Kasumi-1 (cell line): Measurements from ENCODE around the gene USP46.
A peak's percentile ranks its signal among the peaks of the same experiment; 100 is the strongest.

Experiments
- DNase-seq, 2 experiments: peaks; one replicate each; lab custom pipeline; 2025; lab: John Stamatoyannopoulos, UW

USP46 gene, protein sequence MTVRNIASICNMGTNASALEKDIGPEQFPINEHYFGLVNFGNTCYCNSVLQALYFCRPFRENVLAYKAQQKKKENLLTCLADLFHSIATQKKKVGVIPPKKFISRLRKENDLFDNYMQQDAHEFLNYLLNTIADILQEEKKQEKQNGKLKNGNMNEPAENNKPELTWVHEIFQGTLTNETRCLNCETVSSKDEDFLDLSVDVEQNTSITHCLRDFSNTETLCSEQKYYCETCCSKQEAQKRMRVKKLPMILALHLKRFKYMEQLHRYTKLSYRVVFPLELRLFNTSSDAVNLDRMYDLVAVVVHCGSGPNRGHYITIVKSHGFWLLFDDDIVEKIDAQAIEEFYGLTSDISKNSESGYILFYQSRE

DNA sequence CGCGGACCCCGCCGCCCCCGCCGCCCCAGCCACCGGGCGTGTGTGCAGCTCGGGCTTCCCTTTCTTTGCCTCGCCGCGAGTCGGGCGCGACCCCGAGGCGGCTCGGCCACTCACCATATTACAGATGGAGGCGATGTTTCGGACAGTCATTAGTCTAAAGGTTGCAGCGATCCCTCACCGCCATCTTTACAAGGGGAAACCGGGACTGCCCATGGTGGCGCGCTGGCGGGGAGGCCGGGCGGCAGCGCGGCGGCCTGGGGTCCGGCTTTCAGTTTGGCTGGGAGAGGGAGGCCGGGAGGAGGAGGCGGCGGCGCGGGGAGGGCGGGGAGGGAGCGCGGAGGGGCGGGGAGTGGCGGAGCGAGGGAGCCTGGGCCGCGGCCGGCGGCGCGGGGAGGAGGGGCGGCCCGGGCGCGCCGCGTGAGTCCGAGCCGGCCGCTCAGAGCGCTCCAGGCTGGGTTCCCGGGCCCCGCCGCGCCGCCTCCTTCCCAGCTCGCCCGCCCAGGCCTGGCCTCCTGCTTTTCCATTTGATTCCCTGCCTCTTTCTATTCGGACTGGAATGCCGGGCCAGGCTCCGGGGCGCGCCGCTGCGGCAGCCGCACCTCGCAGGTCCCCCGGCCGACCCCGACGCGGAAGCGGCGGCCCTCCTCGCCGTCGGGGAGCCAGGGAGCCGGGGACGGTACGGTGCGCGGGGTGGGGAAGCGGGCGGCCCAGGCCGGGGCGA, at the start of gene USP46:
Gene USP46, minus strand, starts transcription at position 301 of the 721 bp plus-strand sequence. Its CDS starts 151 bp downstream, at position 150.
- peak; percentile 81 to 89 for DNase-seq

DNA sequence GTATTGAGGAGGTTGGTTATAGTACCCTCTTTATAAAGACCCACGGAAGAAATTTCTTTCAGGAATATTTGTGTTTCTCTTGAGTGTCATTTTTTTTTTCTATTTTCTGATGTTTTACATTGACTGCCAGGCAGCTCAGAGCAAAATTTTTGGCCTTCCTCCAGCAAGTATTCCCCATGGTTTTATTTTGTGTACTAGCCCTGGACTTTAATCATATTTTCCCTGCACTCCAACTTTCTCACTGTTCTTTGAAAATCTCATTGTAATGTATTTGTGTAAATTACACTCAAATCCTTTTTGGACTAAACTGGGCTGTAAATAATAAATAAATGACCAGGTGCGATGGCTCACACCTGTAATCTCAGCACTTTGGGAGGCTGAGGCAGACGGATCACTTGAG, 45.6 kb upstream of the USP46 start:
- no peak for DNase-seq

DNA sequence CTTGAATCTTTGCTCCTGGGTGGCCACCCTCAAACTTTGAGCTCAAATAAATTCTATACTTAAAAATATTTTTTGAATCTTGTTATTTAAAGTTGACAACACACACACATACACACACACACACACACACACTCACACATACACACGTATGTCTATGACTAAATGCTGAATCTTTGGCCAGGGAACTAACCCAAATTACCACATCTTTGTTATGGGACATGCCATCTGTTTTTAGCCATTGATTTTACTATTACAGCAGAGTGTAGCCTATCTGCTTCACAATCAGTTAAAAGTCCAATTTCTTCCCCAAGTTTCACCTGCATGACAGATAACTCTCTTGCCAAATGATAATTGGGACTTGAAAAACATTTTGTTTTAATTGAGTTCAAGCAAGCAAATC, 45.0 kb upstream of the USP46 start:
- no peak for DNase-seq

DNA sequence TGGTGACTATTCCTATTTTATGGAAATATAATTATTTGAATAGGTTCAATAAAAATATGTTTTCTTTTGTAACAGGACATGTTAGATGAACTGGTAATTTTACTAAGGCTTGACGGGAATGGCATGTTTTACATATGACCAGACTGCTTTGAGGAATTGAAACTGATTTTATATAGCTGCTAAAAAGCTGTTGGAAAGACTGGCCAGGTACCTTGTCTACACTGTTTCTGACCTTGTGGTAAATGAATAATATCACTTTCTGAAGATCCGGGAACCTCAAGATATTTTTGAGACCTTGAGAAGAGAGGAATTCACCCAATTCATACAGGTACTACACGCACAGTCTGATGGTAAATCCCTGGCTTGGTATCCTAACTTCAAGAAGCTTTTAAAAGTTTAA, 42.1 kb upstream of the USP46 start:
- no peak for DNase-seq

DNA sequence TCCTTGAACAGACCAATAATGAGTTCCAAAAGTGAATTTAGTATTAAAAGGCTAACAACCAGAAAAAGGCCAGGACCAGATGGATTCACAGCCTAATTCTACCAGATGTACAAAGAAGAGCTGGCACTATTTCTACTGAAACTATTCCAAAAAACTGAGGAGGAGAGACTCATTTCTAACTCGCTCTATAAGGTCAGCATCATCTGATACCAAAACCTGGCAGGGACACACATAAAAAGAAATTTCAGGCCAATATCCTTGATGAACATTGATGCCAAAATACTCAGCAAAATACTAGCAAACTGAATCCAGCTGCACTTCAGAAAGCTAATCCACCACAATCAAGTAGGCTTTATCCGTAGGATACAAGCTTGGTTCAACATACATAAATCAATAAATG, 35.8 kb upstream of the USP46 start:
- DNase-seq: no peak

DNA sequence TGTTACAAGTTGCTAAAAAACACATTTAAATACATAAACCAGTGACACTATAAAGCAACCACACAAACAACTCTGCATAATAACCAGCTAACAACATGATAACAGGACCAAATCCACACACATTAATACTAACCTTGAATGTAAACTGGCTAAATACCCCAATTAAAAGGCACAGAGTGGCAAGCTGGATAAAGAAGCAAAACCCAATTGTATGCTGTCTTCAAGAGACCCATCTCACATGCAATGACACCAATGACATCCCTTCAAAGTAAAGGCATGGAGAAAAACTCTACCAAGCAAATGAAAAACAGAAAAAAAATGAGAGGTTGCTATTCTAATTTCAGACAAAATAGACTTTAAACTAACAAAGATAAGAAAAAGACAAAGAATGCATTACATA, 34.4 kb upstream of the USP46 start:
- DNase-seq: no peak

DNA sequence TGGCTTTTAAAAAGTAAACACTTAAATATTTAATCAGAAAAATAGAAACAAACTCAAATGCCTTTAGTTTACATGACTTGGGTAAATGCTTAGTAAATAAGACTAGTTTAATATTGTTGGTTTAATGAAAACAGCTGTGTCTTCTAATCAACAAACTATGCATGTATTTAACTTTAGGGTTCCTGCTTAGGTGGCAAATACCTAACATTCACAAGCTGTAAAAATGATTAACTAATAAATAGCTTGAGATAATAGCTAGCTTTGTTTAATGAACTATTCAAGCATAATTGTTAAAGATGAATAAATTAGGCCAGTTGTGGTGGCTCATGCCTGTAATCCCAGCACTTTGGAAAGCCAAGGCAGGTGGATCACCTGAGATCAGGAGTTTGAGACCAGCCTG, 30.0 kb upstream of the USP46 start:
- no peak for DNase-seq

DNA sequence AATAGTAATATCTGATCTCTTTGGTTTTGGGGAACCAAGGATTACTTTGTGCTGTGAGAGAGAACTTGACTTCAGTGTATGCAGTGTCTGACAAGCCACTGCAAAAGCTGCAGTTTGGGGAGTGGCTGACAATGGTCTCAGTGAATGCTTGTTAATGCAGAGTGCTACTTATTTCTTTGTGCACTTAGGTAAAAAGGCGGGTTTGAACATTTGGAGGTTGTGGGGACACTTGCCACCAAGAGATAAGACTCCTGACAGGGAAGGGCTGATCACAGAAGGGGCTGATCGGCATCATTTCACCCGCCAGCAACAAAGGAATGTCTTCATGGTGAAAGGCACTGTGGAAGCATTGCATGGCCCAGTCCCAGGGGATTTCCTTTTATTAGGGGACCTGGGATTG, 28.6 kb upstream of the USP46 start:
- no peak for DNase-seq

DNA sequence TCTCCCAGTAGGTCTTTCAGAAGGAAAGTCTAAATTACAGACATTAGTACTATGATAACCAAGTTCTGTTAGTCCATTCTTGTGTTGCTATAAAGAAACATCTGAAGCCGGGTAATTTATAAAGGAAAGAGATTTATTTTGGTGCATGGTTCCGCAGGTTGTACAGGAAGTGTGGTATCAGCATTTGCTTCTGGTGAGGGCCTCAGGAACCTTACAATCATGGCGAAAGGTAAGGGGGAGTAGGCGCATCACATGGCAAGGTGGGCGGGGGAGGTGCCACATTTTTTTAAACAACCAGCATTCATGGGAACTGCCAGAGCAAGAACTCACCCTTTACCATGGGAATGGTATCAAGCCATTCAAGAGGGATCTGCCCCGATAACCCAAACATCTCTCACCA, 26.2 kb upstream of the USP46 start:
- no peak for DNase-seq

DNA sequence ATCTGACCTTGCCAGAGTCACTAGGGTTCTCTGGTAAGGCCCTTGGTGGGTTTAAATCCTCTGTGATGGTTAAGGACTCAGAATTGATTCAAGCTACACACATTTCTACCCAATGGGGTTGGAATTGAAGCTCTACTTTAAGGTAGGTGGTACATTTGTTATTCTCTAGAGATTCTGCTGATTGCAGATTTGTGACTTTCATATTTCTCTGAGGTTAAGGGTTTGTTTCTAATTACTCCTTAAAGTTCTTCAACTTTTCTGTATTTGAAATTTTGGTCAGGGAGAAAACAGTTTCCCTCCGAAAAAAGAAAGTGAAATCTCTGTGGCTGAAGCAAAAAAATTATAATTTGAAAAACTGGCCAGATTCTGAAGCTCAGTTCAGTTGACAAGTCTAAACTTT, 25.8 kb upstream of the USP46 start:
- no peak for DNase-seq

DNA sequence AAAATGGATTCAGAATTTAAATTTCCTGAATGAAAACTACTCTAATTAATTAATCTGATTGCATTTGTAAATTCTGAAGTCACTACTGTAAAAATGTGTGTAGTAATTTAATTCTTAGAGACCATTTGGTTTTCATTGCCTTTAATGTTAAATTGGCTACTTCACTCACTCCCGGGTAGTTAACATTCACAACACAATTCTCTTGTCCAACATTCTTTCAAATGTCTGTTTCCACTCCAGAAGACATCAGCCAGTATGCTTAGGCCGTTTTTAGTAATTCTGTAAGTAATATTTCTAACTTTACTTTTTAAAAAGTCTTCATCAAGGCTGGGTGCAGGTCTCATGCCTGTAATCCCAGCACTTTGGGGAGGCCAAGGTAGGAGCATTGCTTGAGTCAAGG, 21.3 kb upstream of the USP46 start:
- DNase-seq: no peak

DNA sequence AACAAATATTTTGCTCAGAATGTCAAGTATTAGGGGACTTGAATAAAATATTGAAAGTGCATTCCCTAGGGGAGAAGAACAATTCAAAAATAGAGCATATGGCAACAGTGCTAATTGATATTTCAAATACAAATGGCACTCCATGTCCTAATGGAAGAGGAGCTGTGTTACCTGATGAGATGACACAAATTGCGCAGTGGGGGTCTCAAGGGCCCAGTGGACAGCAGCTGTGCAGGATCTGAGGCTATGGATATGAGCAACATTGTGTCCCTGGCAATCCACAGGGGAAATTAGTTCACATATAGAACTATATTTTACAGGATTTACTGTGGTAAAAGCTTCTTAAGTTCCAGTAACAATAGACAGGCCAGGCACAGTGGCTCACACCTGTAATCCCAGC, 17.4 kb upstream of the USP46 start:
- no peak for DNase-seq

DNA sequence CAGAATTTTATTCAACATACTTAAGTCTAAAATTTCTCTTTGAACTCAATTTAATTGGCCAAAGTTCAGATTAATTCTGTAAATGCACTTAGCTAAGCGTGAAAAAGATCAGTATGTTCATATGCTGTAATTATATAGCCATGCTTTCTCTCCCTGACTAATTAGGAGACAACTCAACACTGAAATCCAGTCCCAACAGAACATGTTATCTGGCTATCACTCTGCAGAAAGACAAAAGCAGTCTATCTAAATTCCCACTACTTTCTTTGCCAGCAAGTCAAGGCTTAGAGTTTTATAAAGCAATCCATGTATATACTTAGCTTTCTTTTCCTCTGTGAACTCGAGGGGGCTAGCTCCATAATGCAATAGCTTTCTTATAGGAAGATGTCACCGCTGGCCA, 16.0 kb upstream of the USP46 start:
- no peak for DNase-seq

DNA sequence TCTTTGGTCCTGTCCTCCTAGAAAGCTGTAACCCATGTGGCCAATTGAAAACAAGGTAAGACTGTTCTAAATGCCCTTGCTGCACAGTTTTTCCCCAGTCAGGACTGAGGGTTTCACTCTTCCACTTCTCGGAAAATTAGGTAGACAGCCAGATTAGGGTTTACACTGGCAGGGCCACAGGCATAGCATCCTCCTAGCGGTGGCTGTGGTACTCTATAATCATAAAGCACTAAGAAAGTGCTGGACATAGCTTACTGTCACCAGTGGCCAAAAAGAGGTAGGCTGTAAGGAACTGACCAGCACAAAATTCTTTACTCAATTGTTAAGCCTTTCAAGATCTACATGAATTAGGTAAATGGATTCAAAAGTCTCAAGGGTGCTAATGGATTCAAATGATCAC, 11.6 kb upstream of the USP46 start:
- DNase-seq: no peak

DNA sequence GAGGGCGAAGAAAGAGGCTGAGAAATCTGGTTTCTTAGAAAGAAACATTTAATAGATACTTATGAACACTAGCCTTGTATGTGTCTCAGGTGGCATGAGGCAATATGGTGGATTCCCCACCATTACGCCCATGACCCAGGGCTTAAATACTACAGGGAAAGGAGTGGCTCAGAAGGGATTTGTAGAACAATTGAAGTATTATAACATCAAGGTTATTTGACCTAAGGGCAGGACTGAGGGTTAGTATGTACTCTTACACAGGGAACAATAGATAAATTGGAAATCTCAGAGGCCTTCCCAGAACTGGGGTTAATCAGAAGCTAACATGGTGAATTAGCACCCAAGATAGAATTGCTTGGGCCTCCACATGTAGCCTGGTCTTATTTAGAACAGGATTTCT, 11.0 kb upstream of the USP46 start:
- DNase-seq: no peak

DNA sequence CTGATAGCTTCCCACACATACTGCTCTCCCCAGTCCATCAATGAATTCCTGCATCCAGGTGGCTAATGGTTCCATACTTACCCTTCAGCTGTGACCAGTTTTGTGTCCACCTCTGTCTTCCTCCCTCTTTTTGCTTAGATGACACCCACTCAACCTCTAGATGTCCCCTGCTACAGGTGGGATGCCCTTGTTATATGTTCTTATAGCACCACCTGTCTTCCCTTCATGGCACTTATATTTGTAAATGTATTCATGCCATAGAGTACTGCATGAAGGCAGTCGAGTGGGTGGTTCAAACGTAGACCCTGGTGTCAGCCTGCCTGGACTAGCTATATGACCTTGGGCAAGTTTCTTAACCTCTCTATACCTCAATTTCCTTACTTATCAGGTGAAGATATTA, 6.5 kb upstream of the USP46 start:
- peak; percentile 53 to 81 for DNase-seq

DNA sequence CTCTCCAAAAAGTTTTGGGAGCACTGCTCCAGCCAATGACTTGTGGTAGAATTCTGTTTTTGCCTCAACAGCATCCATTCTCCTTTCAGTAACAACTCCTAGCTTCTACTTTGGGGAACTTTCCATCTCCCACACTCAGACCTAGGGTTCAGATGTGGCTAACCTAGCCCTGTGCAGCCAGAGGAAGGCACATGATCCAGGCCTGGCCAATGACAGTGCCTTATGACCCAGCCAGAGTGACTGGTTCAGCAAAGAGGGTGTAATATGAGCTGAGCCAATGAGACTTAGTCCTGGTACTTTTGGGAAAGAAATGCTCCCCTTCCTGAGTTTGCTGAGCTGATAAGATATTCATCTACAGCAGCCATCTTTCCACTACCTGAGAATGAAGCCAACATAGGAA, 5.4 kb upstream of the USP46 start:
- no peak for DNase-seq

DNA sequence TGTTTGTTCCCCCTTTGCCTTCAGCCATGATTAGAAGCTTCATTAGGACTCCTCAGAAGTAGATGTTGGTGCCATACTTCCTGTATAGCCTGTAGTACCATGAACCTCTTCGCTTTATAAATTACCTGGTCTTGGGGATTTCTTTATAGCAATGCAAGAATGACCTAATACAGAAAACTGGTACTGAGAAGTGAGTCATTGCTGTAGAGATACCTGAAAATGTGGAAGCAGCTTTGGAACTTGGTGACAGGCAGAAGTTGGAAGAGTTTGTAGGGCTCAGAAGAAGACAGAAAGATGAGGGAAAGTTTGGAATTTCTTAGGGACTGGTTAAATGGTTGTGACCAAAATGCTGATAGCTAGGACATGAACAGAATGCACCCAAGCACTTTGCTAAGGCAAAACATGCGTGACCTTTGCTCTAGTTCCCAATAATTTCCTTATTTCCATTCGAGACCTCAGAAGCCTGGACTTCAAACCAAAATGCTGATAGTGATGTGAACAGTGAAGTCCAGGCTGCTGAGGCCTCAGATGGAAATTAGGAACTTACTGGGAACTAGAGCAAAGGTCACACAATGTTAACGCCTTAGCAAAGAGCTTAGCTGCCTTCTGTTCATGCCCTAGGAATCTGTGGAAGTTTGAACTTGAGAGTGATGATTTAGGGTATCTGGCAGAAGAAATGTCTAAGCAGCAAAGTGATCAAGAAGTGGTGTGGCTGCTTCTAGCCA, 3.0 kb upstream of the USP46 start:
- DNase-seq: no peak

DNA sequence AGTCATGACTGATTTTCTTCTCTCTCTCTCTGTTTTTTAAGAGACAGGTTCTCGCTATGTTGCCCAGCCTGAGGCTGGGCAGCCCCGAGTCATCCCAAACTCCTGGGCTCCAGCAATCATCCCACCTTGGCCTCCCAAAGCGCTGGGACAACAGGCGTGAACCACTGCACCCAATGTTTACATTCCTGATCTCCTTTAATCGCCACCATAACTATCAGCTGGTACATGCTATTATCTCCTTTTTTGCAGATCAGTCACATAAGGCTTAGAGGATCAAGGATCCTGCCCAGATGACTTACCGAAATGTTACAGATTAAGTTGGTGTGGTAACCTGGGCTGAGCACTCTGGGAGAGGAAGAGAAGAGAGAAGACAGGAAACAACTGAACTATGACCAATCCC, 1.5 kb upstream of the USP46 start:
- DNase-seq: no peak

DNA sequence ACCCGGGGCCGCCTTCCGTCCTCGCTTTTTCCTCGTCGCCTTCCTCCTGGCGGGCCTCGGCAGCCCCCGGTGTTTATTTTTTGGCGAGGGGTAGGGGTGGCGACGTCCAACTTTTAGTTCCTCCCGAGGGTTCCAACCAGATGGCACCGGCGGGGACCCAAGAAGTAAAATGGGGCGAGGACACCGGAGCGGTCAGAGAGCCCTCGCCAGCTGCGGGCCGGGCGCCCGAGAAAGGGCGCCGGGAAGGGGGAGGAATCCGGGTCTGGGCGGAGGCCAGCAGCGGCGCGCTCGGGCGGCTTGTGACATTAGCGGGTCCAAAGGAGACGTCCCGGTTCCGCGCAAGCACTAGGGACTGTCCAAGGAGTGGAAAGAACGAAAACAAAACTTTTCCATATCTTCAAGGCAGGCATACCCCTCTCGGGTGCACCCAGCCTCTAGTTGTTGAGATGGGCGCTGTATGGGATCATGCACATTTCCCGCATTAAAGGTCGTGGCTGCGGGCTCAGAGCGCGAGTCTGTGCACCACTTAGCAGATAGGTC, 691 bp upstream of the USP46 start:
- peak; percentile 69 to 80 for DNase-seq

DNA sequence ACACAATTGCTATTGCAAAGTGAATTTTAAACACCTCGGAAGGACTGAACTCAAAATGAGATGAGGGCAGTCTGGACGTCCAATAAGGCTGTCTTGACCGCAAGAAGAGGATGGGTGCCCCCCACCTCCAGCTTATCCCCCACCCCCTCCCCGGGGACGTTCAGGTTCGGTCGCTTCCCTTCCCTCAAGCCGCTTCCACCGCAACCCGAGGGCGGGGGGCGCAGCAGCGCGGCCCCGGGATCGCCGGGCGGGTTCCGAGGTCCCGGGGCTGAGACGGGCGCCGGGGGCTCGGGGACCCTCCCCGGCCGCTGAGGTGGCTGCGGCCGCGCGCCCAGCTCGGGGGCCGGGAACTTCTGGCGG, 480 bp downstream of the USP46 start:
- DNase-seq: peak; percentile 40 to 47

DNA sequence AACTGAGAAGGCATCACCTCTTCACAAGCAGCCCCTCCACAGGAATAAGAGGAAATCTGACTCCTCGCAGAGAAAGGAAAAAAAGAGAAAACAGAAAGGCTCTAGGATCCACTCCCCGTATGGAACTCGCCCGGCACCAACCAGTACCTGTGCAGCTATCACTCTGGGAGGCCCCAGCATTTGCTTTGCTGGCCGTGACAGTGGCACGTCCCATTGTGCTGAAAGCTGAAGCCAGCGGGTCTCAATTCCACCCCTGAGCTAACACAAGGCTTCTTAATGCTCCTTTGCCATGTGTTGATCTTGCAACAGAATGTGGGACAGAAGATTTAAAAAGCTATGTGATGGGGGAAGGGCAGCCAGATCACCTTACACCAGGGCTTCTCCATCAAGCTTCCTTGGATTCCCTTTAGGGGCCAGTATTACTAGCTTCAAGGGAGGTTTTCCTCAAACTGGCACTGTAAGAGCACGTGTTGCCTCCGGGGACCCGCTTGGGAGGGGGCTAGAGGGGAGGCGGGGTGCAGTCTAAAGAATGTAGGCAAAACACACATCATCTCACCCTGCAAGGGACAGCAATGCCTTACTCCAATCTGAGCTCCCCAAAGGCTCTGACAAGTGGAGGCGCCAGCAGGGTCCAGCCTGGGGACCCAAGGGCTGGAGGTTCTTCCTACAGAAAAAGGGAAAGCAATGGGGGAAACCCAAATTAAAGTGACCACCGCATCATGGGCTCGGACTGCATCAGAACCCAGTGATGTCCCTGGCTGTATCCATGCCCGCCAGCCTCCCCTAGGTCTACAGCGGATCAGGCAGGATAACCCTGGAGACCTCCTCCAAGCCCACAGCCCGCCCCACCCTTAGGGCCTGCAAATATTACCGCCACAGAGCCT, 1.2 kb downstream of the USP46 start:
- DNase-seq: peak; percentile 44 to 57
